HL-60/S4 treated with phorbol 12-myristate 13-acetate at 8.2 ng/mL for 4 days and 3 days (cell line): ENCODE results near the gene RBM28.

ENCODE experiments used
- in situ Hi-C: fragments of 300-500 bp; cut with MboI; formaldehyde crosslinking; loops from 2 replicates; pipeline ENCODE4 v1.15.0; 2022; ENCODE audit warnings: low sequenced_read_pairs

Gene RBM28

GRCh38 chr7:128263420-128263819 is 80.3 kb downstream of the RBM28 start:
- in situ Hi-C loops: no loop called here

DNA sequence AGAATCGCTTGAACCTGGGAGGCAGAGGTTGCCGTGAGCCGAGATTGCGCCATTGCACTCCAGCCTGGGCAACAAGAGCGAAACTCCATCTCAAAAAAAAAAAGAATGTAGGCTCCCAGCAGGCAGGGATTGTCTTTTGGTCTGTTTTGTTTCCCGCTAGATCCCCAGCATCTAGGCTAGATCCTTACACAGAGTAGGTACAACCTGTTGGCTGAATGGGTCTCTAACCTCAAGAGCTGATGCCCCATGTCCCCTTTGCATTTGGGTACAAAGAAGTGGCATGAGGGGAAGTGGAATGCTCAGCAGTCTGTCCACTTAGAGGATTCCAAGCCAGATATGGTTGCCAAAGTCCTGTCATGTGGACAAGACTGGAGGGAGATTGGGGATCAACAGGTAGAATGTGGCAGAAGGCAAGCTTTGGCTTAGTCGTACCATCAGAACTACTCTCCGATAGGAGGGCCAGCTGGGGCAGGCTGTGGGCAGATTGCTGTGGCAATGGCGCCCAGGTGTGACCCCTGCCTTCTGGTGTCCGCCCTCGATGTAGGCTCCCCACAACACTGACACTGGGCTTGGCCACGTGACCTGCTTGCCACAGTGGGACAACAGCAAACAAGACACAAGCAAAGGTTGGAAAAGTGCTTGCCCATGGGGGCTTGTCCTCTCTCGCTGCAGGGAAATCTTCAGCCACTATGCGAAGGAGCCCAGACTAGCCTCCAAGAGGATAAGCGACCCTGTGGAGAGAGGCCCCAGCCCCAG is 81.3 kb downstream of the RBM28 start:
- in situ Hi-C loops: no loop called here

GRCh38 chr7:128260069-128260795 is 83.5 kb downstream of the RBM28 start:
- in situ Hi-C loops: no loop called here

DNA sequence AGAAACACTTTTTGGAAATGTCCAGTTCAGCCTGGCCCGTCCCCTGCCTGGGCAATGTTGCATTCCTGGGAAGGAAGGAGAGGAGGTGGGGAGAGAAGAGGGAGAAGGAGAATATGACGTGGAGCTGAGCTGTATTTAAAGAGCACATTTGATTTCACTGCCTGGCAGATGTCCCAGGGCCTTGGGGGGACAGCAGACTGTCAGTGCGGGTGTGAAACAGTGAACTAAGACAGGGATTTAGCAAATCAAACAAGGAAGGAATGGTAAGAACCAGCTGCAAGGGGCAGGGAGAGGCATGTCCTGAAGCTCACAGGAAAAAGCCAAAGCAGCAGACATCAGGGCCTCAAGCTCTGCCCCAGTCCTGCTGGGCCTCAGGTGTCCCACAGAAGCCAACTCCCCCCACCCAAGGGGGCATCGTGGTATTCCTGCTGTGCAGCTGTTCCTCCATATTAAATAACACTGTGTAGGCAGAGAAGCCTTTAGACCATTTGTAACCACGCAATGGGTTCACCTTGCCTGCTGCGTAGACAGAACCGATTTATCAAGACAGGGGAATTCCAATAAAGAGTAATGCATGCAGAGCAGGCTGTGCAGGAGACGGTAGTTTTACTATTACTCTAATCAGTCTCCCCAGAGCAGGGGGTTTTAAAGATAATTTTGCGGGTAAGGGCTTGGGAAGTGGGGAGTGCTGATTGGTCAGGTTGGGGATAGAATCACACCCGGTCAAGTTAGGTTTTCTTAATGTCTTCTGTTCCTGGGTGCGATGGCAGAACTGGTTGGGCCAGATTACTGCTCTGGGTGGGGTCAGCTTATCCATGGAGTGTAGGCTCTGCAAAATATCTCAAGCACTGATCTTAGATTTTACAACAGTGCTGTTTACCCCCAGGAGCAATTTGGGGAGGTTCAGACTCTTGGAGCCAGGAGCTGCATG is 84.3 kb downstream of the RBM28 start:
- in situ Hi-C loops: no loop called here

- in situ Hi-C loops: no loop called here
Observed at GRCh38 chr7:128257458-128257857, 86.2 kb downstream of the RBM28 start.

GRCh38 chr7:128255271-128255670 is 88.4 kb downstream of the RBM28 start:
- in situ Hi-C loops: no loop called here

DNA sequence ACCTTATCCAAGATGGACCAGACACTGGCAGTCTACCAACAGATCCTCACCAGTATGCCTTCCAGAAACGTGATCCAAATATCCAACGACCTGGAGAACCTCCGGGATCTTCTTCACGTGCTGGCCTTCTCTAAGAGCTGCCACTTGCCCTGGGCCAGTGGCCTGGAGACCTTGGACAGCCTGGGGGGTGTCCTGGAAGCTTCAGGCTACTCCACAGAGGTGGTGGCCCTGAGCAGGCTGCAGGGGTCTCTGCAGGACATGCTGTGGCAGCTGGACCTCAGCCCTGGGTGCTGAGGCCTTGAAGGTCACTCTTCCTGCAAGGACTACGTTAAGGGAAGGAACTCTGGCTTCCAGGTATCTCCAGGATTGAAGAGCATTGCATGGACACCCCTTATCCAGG is 89.2 kb downstream of the RBM28 start:
- in situ Hi-C loops: no loop called here

GRCh38 chr7:128253701-128254100 is 90.0 kb downstream of the RBM28 start:
- in situ Hi-C loops: no loop called here

GRCh38 chr7:128251337-128251736 is 92.4 kb downstream of the RBM28 start:
- in situ Hi-C loops: no loop called here
